ENCODE data around the gene SLC7A8. TPM values are rescaled to one million over a fixed set of nuclear protein-coding genes. Genes with fewer than 3 reads are reported as not detected.
A peak's percentile ranks its signal among the peaks of the same experiment; 100 is the strongest.

The SLC7A8 gene
- total and polyA plus RNA-seq, 2 of the 4 experiments (the other 2 are of a cell fraction), result 0.31 TPM; not detected in 1

DNA sequence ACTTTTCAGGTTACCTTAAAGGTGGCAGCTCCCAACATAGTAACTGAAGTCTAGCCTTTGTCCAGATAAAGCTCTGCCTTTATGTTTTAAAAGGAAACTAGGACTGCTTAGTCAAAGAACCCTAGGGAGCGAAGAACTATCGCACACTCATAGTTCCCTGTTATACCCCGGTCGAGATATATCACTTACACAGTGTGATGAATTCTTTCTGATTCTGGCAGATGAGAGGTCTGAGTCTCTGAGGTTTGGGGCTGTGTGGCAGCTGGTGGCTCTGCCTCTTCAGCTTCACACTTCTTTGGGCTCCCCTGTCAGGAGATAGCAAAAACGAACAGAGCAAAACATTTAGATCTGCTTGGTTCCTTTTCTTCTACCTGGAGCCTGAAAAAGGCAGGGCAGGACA is 105.5 kb downstream of the SLC7A8 start:
- ChIA-PET POLR2A (ENCODE audit: unreplicated experiment) (interaction anchor here (2.1 kb wide), 1 partner anchor 17 kb away, joined by 9 read pairs; the partner anchor contains the start of genes ACIN1 and C14orf119), CTCF (interaction anchor here (1.0 to 2.9 kb wide), 11 partner anchors 9 to 143 kb away, joined by 3 to 21 read pairs (median 6); partner anchors contain the start of genes ACIN1 and C14orf119)
- H3K27ac ChIP-seq (ENCODE audit: insufficient read depth, low read length), result peak overlapping the region; percentile 90

More for the DNA sequence above, 105.5 kb downstream of the SLC7A8 start:
- H4K91ac ChIP-seq (ENCODE audit: insufficient read depth, low read depth, low read length), result peak overlapping the region; percentile 96
- peaks cover 44% of the 10 kb centered on the region for H3K36me3 ChIP-seq (ENCODE audit: control insufficient read depth, insufficient read depth, low read length)
- no peaks in the 10 kb centered on the region for H4K20me1 ChIP-seq (ENCODE audit: insufficient read depth, low read length)
- H2BK5ac ChIP-seq (ENCODE audit: low read depth, low read length, poor library complexity, severe bottlenecking), result peak overlapping the region; percentile 93
- dilution Hi-C loops (cut with HindIII; ENCODE audit: low sequenced_read_pairs, unreplicated experiment), result no loop called here
- peak overlapping the region; percentile 77 for H3K18ac ChIP-seq (ENCODE audit: low read depth, low read length)
- H3K4me2 ChIP-seq (ENCODE audit: low read depth, low read length), result no peak overlapping the region
- H3K4me3 ChIP-seq (ENCODE audit: insufficient read depth, low read depth, low read length), result no peak overlapping the region
- H3K23ac ChIP-seq (ENCODE audit: low read depth, low read length), result peak overlapping the region; percentile 83
- H3K4ac ChIP-seq (ENCODE audit: low read depth, low read length), result peak overlapping the region; percentile 93
- H2BK20ac ChIP-seq (ENCODE audit: low read depth, low read length), result peak overlapping the region; percentile 76
- peaks cover 6% of the 10 kb centered on the region for H3K9me1 ChIP-seq (ENCODE audit: insufficient read depth, low read length)
- H3K14ac ChIP-seq (replicated peaks; ENCODE audit: low read depth, low read length), result peak overlapping the region; percentile 82
- H2BK15ac ChIP-seq (ENCODE audit: low read depth, low read length), result peak overlapping the region; percentile 98
- in situ Hi-C loops (cut with MboI; ENCODE audit: low sequenced_read_pairs), result loop anchor here (25.0 kb wide), 1 partner anchor 1059 kb away; the partner anchor contains the start of genes EMC9, FITM1, PSME1 and PSME2
- DNase-seq (no peak), ATAC-seq (ENCODE audit: low read depth) (no peak)
- peak overlapping the region; percentile 95 for H2AK5ac ChIP-seq (ENCODE audit: low read depth, low read length)
- WGBS, 2 experiments (ENCODE audit: extremely low coverage in 2 of 2, insufficient read length in 1 of 2), result no CpG with 5 or more reads among the region's 5 CpGs
- TF ChIP-seq MAFK (IDR thresholded peaks at IDR 0.05; ENCODE audit: low read depth, low read length) (no peak), MXI1 (IDR thresholded peaks at IDR 0.05; ENCODE audit: borderline replicate concordance, low read depth, low read length) (no peak), SMC3 (IDR thresholded peaks at IDR 0.05; ENCODE audit: low read depth, low read length) (no peak), CEBPB (IDR thresholded peaks at IDR 0.05; ENCODE audit: low read depth, low read length) (no peak), RCOR1 (IDR thresholded peaks at IDR 0.05; ENCODE audit: insufficient replicate concordance, low read length) (no peak), MAZ (IDR thresholded peaks at IDR 0.05; ENCODE audit: borderline replicate concordance, low read depth, low read length) (no peak), POLR2A (IDR thresholded peaks at IDR 0.05; ENCODE audit: low read depth, low read length) (no peak), BHLHE40 (IDR thresholded peaks at IDR 0.05; ENCODE audit: low read depth, low read length) (no peak), NFE2L2 (IDR thresholded peaks at IDR 0.05; ENCODE audit: low read depth, low read length) (no peak)
- TF ChIP-seq, protein P1, sequence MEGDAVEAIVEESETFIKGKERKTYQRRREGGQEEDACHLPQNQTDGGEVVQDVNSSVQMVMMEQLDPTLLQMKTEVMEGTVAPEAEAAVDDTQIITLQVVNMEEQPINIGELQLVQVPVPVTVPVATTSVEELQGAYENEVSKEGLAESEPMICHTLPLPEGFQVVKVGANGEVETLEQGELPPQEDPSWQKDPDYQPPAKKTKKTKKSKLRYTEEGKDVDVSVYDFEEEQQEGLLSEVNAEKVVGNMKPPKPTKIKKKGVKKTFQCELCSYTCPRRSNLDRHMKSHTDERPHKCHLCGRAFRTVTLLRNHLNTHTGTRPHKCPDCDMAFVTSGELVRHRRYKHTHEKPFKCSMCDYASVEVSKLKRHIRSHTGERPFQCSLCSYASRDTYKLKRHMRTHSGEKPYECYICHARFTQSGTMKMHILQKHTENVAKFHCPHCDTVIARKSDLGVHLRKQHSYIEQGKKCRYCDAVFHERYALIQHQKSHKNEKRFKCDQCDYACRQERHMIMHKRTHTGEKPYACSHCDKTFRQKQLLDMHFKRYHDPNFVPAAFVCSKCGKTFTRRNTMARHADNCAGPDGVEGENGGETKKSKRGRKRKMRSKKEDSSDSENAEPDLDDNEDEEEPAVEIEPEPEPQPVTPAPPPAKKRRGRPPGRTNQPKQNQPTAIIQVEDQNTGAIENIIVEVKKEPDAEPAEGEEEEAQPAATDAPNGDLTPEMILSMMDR (conservative IDR thresholded peaks at IDR 0.05; ENCODE audit: low read depth, low read length), result no peak
- TF ChIP-seq, protein P2, sequence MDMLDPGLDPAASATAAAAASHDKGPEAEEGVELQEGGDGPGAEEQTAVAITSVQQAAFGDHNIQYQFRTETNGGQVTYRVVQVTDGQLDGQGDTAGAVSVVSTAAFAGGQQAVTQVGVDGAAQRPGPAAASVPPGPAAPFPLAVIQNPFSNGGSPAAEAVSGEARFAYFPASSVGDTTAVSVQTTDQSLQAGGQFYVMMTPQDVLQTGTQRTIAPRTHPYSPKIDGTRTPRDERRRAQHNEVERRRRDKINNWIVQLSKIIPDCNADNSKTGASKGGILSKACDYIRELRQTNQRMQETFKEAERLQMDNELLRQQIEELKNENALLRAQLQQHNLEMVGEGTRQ (IDR thresholded peaks at IDR 0.05; ENCODE audit: low read depth, low read length), result no peak
- H3K4me1 ChIP-seq (ENCODE audit: control insufficient read depth, insufficient read depth, low read length), result peaks cover 14% of the 10 kb centered on the region
- intact Hi-C loops (cut with micrococcal nuclease), result loop anchor here (1.0 to 5.0 kb wide), 3 partner anchors 17 to 109 kb away; partner anchors contain the start of genes ACIN1 and C14orf119
- H2AFZ ChIP-seq (replicated peaks; ENCODE audit: low read length, poor library complexity), result no peak overlapping the region
- no TSS peak for BruUV-seq (replicated peaks)
- peak overlapping the region; percentile 37 to 77 for H4K8ac ChIP-seq (ENCODE audit: low read depth in 2 of 2, low read length in 2 of 2)
- peaks cover 21 to 49% of the 10 kb centered on the region in 2 experiments for H3K79me1 ChIP-seq (ENCODE audit: low read depth in 1 of 2, low read length in 2 of 2)
- H3K9ac ChIP-seq (ENCODE audit: low read depth, low read length), result peak overlapping the region; percentile 71
- peak overlapping the region; percentile 90 for H2BK120ac ChIP-seq (ENCODE audit: low read depth, low read length)
- H3K56ac ChIP-seq (ENCODE audit: extremely low read depth, insufficient read depth, low read length), result peak overlapping the region; percentile 85
- H3K9me3 ChIP-seq (ENCODE audit: control insufficient read depth, insufficient read depth, low read length), result no peaks in the 10 kb centered on the region
- H4K5ac ChIP-seq (ENCODE audit: low read depth, low read length), result peak overlapping the region; percentile 36
- H2AK9ac ChIP-seq (replicated peaks; ENCODE audit: low read depth, low read length, poor library complexity), result peak overlapping the region; percentile 75
- no peaks in the 10 kb centered on the region for H3K27me3 ChIP-seq (ENCODE audit: control insufficient read depth, insufficient read depth, low read length)

Measured in IMR-90 (cell line).